GM15510 (cell line): ENCODE measurements around the gene HUNK.

Source experiments
- POLR2A ChIP-seq: IDR thresholded peaks from 3 replicates; pipeline ENCODE4 v1.6.1; 2011; ENCODE audit warnings: borderline replicate concordance; ENCODE audit not compliant: insufficient read length; ENCODE audit errors: extremely low read depth

Gene HUNK

DNA sequence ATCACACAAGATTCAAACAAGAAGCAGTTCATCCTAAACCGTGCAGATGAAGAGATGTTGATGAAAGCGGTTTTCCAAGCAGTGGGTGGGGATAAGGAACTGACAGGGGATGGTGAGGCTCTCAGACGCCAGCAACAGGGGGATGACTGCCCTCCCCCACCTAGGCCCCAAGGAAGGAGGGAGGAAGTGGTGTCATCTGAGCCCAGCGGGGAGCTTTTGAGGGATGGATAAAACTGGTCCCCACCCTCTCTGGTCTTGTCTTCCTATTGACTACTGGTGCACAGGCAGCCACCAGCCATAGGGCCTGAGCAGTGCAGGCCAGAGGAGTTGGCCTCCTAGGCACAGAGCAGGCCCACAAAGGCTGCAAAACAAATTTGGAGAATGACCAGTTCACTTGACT is 175.5 kb downstream of the HUNK start:
- TF ChIP-seq POLR2A, result no peak
